Mesothelial cell of epicardium (in vitro differentiated cells): ENCODE results near the gene ADAMTS13. TPM values are rescaled to one million over a fixed set of nuclear protein-coding genes. Genes with fewer than 3 reads are reported as not detected.

ENCODE experiments used
- DNase-seq, 2 experiments: peaks; one replicate each; pipeline ENCODE4 v3.0.0; 2021; ENCODE audit warnings: low spot score in 2 of 2; ENCODE audit not compliant: unreplicated experiment in 2 of 2
- H3K27ac Mint-ChIP-seq: 2 replicates; pipeline ENCODE4 v1.8.0; 2021; ENCODE audit warnings: mixed read lengths
- H3K27me3 Mint-ChIP-seq: 2 replicates; pipeline ENCODE4 v1.8.0; 2021; ENCODE audit warnings: low read depth, mixed read lengths
- H3K36me3 Mint-ChIP-seq: 2 replicates; pipeline ENCODE4 v1.8.0; 2021; ENCODE audit warnings: mixed read lengths
- H3K4me1 Mint-ChIP-seq: 2 replicates; pipeline ENCODE4 v1.8.0; 2021; ENCODE audit warnings: mixed read lengths
- H3K4me3 Mint-ChIP-seq: 2 replicates; pipeline ENCODE4 v1.8.0; 2021; ENCODE audit warnings: mild to moderate bottlenecking, moderate library complexity, mixed read lengths
- H3K9me3 Mint-ChIP-seq: 2 replicates; pipeline ENCODE4 v1.8.0; 2021; ENCODE audit warnings: mixed read lengths
- CTCF ChIP-seq: fragments of 200-600 bp; sonication (generic); IDR thresholded peaks from one replicate; pipeline ENCODE4 v1.5.0; 2021; ENCODE audit warnings: antibody characterized with exemption; ENCODE audit not compliant: unreplicated experiment
- total RNA-seq: library from RNA; stranded (reverse); gene quantifications from 3 replicates; pipeline ENCODE4 v1.2.1, GENCODE V29; 2021

The ADAMTS13 gene
- total RNA-seq, 1 donor from 2014 or later = 21.3 TPM

GRCh38 chr9:133467101-133467500, 44.9 kb downstream of the ADAMTS13 start:
- no peaks in the 10 kb centered on the region for H3K4me1 Mint-ChIP-seq
- H3K36me3 Mint-ChIP-seq = peaks cover 6% of the 10 kb centered on the region
- H3K27me3 Mint-ChIP-seq = no peaks in the 10 kb centered on the region
- no peaks in the 10 kb centered on the region for H3K9me3 Mint-ChIP-seq
- TF ChIP-seq CTCF = no peak
- no peak overlapping the region for H3K27ac Mint-ChIP-seq
- no peak overlapping the region for H3K4me3 Mint-ChIP-seq
- DNase-seq = no peak

DNA sequence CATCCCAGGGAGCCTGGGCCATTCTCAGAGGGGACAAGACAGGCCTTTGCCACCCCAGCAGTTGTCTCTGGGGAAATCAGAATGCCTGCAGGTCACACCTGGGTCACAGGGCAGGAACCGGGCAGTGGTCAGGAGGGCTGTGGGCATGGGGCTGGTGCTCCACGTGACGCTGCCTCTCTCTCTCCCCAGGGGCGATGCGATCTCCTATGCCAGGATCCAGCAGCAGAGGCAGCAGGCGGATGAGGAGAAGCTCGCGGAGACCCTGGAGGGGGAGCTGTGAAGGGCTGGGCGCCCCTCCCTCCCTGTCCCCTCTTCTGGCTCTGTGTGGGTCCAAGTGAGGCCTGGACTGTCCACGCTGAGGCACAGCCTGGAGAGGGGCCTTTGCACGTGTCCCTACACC, 46.2 kb downstream of the ADAMTS13 start:
- no peak for TF ChIP-seq CTCF
- no peaks in the 10 kb centered on the region for H3K9me3 Mint-ChIP-seq

DNA sequence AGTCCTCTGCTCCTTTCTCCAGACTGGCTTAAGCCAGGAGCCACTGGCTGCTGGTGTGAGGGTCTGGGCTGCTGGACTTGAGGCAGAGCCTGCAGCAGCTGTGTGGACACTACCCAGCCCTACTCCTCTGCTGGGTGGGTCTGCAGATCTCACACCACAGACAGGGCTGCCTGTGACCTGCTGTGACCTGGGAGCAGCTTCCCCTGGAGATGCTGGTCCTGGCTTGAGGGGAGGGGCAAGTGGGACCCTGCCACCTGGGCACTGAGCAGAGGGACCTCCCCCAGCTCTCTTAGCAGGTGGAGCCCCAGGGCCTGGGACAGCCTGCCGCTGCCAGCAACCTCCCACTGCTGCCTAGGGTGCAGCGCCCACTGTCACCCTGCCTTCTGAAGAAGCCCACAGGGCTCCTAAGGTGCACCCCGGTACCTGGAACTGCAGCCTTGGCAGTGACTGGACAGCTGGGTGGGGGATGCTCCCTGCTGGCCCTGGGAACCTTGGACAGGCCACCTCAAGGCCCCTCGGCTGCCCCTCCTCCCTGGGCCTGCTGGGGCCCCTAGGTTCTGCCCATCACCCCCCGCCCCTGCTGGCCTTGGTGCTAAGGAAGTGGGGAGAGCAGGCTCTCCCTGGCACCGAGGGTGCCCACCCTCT, 46.7 kb downstream of the ADAMTS13 start:
- TF ChIP-seq CTCF = no peak
- Mint-ChIP-seq H3K4me1 (no peaks in the 10 kb centered on the region), H3K4me3 (no peak overlapping the region), H3K27me3 (no peaks in the 10 kb centered on the region), H3K36me3 (peaks cover 6% of the 10 kb centered on the region), H3K9me3 (no peaks in the 10 kb centered on the region), H3K27ac (no peak overlapping the region)
- DNase-seq = no peak

More for the DNA sequence above, 46.2 kb downstream of the ADAMTS13 start:
- Mint-ChIP-seq H3K4me1 (no peaks in the 10 kb centered on the region), H3K36me3 (peaks cover 6% of the 10 kb centered on the region), H3K27me3 (no peaks in the 10 kb centered on the region), H3K4me3 (no peak overlapping the region), H3K27ac (no peak overlapping the region)
- DNase-seq = no peak

GRCh38 chr9:133470427-133470924, 48.3 kb downstream of the ADAMTS13 start:
- Mint-ChIP-seq H3K36me3 (peaks cover 5% of the 10 kb centered on the region), H3K27ac (no peak overlapping the region), H3K4me3 (no peak overlapping the region), H3K9me3 (no peaks in the 10 kb centered on the region), H3K27me3 (no peaks in the 10 kb centered on the region), H3K4me1 (no peaks in the 10 kb centered on the region)
- DNase-seq = no peak
- no peak for TF ChIP-seq CTCF

DNA sequence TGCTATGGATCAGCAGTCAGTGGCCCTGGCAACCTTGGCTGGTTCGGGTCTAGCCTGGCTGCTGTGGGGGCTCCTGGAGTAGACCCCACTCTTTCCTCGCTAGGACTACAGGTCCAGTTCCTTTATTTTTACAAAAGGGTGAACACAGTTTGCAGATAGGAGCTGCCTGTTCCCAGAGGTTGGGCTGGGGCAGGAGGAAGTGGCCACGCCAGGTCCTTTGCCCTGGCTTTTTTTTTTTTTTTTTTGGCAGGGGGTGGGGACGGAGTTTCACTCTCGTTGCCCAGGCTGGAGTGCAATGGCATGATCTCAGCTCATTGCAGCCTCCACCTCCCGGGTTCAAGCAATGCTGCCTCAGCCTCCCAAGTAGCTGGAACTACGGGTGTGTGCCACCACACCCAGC, 48.8 kb downstream of the ADAMTS13 start:
- DNase-seq = no peak
- Mint-ChIP-seq H3K27me3 (no peaks in the 10 kb centered on the region), H3K36me3 (peaks cover 3% of the 10 kb centered on the region), H3K9me3 (no peaks in the 10 kb centered on the region), H3K4me3 (no peak overlapping the region), H3K4me1 (no peaks in the 10 kb centered on the region), H3K27ac (no peak overlapping the region)
- no peak for TF ChIP-seq CTCF
